Stomach (tissue), 19 donors: Measurements from ENCODE around the gene ZFR2. TPM values are rescaled to one million over a fixed set of nuclear protein-coding genes. Genes with fewer than 3 reads are reported as not detected.

Experiments used
- DNase-seq, 2 donors: peaks; one replicate each; pipeline versions ENCODE4 v3.0.0 to v3.0.0-alpha.2; 2013 to 2019
- H3K27ac ChIP-seq, 5 donors: fragments of 200-600 bp in 4 of 5; sonication (generic) in 4 of 5; one replicate each; pipeline ENCODE4 v1.5.1; 2013 to 2019; ENCODE audit warnings: mild to moderate bottlenecking in 1 of 5, moderate library complexity in 1 of 5
- H3K27me3 ChIP-seq, 3 donors: fragments of 200-600 bp; sonication (generic); one replicate each; pipeline ENCODE4 v1.5.1; 2017 to 2019; ENCODE audit warnings: mixed run types in 1 of 3
- H3K36me3 ChIP-seq, 4 donors: fragments of 200-600 bp; sonication (generic); 1 replicate in 3 of 4; 2 replicates in 1 of 4; pipeline ENCODE4 v1.5.1; 2016 to 2019
- H3K4me1 ChIP-seq, 4 donors: fragments of 200-600 bp; sonication (generic); one replicate each; pipeline ENCODE4 v1.5.1; 2016 to 2019
- H3K4me3 ChIP-seq, 4 donors: fragments of 200-600 bp; sonication (generic) in 3 of 4; one replicate each; pipeline ENCODE4 v1.5.1; 2016 to 2019; ENCODE audit warnings: mild to moderate bottlenecking in 1 of 4
- H3K9me3 ChIP-seq, 4 donors: fragments of 200-600 bp; sonication (generic); one replicate each; pipeline ENCODE4 v1.5.1; 2016 to 2019
- CTCF ChIP-seq, 7 experiments: fragments of 450-650 bp in 4 of 7; fragments of 200-600 bp in 3 of 7; sonication (generic) in 3 of 7; IDR thresholded peaks; one replicate each; pipeline ENCODE4 v1.5.1; 2016 to 2019; ENCODE audit warnings: antibody characterized with exemption in 7 of 7, control low read depth in 2 of 7, mild to moderate bottlenecking in 1 of 7
- EP300 ChIP-seq: sonication (generic); formaldehyde crosslinking; IDR thresholded peaks from one replicate; pipeline ENCODE4 v1.6.1; 2017; ENCODE audit warnings: antibody characterized with exemption
- POLR2A ChIP-seq, 4 donors: fragments of 450-650 bp; IDR thresholded peaks; one replicate each; pipeline ENCODE4 v1.6.1; 2016; ENCODE audit warnings: antibody characterized with exemption in 4 of 4, control low read depth in 2 of 4, mild to moderate bottlenecking in 1 of 4, moderate library complexity in 1 of 4
- POLR2AphosphoS5 ChIP-seq, 3 donors: sonication (generic); formaldehyde crosslinking; IDR thresholded peaks; one replicate each; pipeline ENCODE4 v1.6.1; 2016; ENCODE audit warnings: antibody characterized with exemption in 3 of 3
- WGBS, 5 donors: extraction: QIAGEN DNeasy Blood & Tissue Kit in 3 of 5; methylation state at CpG; one replicate each; pipeline versions ENCODE4 v1.1.5 to v1.1.7; 2013 to 2018; 5-methylcytosine and 5-hydroxymethylcytosine counted together
- intact Hi-C: fragments of 100-400 bp; cut with DNase I; formaldehyde crosslinking; loops from one replicate; pipeline ENCODE4 v1.15.1; 2023; ENCODE audit warnings: low total_unique reads
- long read RNA-seq, 10 donors: transcript quantifications; one replicate each; lab custom pipeline, GENCODE V29; 2026
- polyA plus RNA-seq, 3 donors: library from polyadenylated mRNA; stranded (reverse); fragments of 200-250 nt; gene quantifications; one replicate each; pipeline ENCODE4 v1.2.3, GENCODE V29; 2013
- total RNA-seq, 5 donors: library from RNA; depleted of rRNA; stranded (reverse); fragments of >200 nt; gene quantifications; one replicate each; pipeline versions ENCODE4 v1.1.0 to v1.2.3, GENCODE V29; 2014 to 2016
- donor health status: healthy with polysubstance abuse.
- donor health status: Bipolar disorder and iron deficiency.
- donor health status: healthy.

The ZFR2 gene
- total RNA-seq (under 1 TPM in 1 of 5 donors, not detected in 4; 0.29 TPM), polyA plus RNA-seq (under 1 TPM in 1 of 3 donors, not detected in 2; 0.10 TPM)
- long read RNA-seq, donor 1 = 0 reads
- long read RNA-seq, donor 2, partial matches to known transcripts = 0 of 2 reads
- long read RNA-seq, donor 2, other reads (novel, unspliced or antisense) = 0 of 2 reads
- long read RNA-seq, donor 3 = 0 reads
- long read RNA-seq, donor 4 = 0 reads
- long read RNA-seq, donor 5, partial matches to known transcripts = 0 of 1 reads
- long read RNA-seq, donor 5, other reads (novel, unspliced or antisense) = 0 of 1 reads
- long read RNA-seq, donor 6 = 0 reads
- long read RNA-seq, donor 7, partial matches to known transcripts = 0 of 1 reads
- long read RNA-seq, donor 7, other reads (novel, unspliced or antisense) = 0 of 1 reads
- long read RNA-seq, donor 8 = 0 reads
- long read RNA-seq, donor 9, partial matches to known transcripts = 0 of 1 reads
- long read RNA-seq, donor 9, other reads (novel, unspliced or antisense) = 0 of 1 reads
- long read RNA-seq, donor 10 = 0 reads

- no peak within 1 kb of the TSS for H3K27ac ChIP-seq
- peak in 1 of 2 donors; percentile 49 for DNase-seq
- H3K4me3 ChIP-seq = peak within 1 kb of the TSS in 2 of 4 donors; percentile 13 to 17
- intact Hi-C loops = no loop called here
- peaks cover 0 to 9% (median 5%) of the 10 kb centered on the region in 4 donors for H3K9me3 ChIP-seq
- peaks cover 4 to 7% (median 7%) of the 10 kb centered on the region in 4 donors for H3K4me1 ChIP-seq
- no peak for TF ChIP-seq POLR2AphosphoS5 (IDR thresholded peaks at IDR 0.05)
- no peak for TF ChIP-seq CTCF (IDR thresholded peaks at IDR 0.05)
- TF ChIP-seq EP300 = no peak
- no peak for TF ChIP-seq POLR2A (IDR thresholded peaks at IDR 0.05)
- H3K36me3 ChIP-seq = no peaks in the 10 kb centered on the region
- H3K27me3 ChIP-seq = peaks cover 20 to 81% (median 39%) of the 10 kb centered on the region in 3 donors
- 7 to 18% (median 12%) methylated on average over 28 to 62 of the region's 62 CpGs for WGBS, 5 donors
Observed at GRCh38 chr19:3868770-3869456, at the start of gene ZFR2. Gene ZFR2 (minus strand): TSS chr19:3869038. CDS start chr19:3869017, 21 bp downstream.

GRCh38 chr19:3916033-3916432, 47.2 kb upstream of the ZFR2 start:
- Histone ChIP-seq H3K27ac (no peak overlapping the region), H3K4me1 (no peaks in the 10 kb centered on the region), H3K4me3 (no peak overlapping the region), H3K36me3 (no peaks in the 10 kb centered on the region), H3K27me3 (no peaks in the 10 kb centered on the region), H3K9me3 (peaks cover 5 to 9% (median 6%) of the 10 kb centered on the region in 4 donors)
- TF ChIP-seq CTCF (IDR thresholded peaks at IDR 0.05) = no peak
- no peak for TF ChIP-seq POLR2AphosphoS5 (IDR thresholded peaks at IDR 0.05)
- no peak for TF ChIP-seq POLR2A (IDR thresholded peaks at IDR 0.05)
- no peak for TF ChIP-seq EP300
- intact Hi-C loops = no loop called here
- WGBS, 5 donors = 91 to 99% (median 95%) methylated on average over 5 of the region's 5 CpGs
- DNase-seq = no peak

GRCh38 chr19:3914199-3914598, 45.4 kb upstream of the ZFR2 start:
- intact Hi-C loops = no loop called here
- no peak for DNase-seq
- H3K9me3 ChIP-seq = peaks cover 9 to 19% (median 14%) of the 10 kb centered on the region in 4 donors
- WGBS, 5 donors = 79 to 87% (median 83%) methylated on average over 7 to 9 of the region's 9 CpGs
- no peak overlapping the region for H3K27ac ChIP-seq
- no peaks in the 10 kb centered on the region for H3K4me1 ChIP-seq
- H3K27me3 ChIP-seq = no peaks in the 10 kb centered on the region
- TF ChIP-seq EP300 (no peak), CTCF (IDR thresholded peaks at IDR 0.05) (no peak), POLR2A (IDR thresholded peaks at IDR 0.05) (no peak), POLR2AphosphoS5 (IDR thresholded peaks at IDR 0.05) (no peak)
- H3K4me3 ChIP-seq = no peak overlapping the region
- no peaks in the 10 kb centered on the region for H3K36me3 ChIP-seq

GRCh38 chr19:3910105-3910504, 41.3 kb upstream of the ZFR2 start:
- TF ChIP-seq POLR2A (IDR thresholded peaks at IDR 0.05) = no peak
- TF ChIP-seq CTCF (IDR thresholded peaks at IDR 0.05) = no peak
- TF ChIP-seq EP300 = no peak
- no peak for TF ChIP-seq POLR2AphosphoS5 (IDR thresholded peaks at IDR 0.05)
- Histone ChIP-seq H3K4me3 (no peak overlapping the region), H3K9me3 (peaks cover 9 to 19% (median 14%) of the 10 kb centered on the region in 4 donors), H3K36me3 (no peaks in the 10 kb centered on the region), H3K27me3 (peaks cover 0 to 12% (median 0%) of the 10 kb centered on the region in 3 donors), H3K27ac (no peak overlapping the region), H3K4me1 (no peaks in the 10 kb centered on the region)
- intact Hi-C loops = no loop called here
- WGBS, 5 donors = 93 to 100% (median 100%) methylated on average over 1 of the region's 1 CpG
- DNase-seq = no peak
